ENCODE data around the gene GSTA2. TPM values are rescaled to one million over a fixed set of nuclear protein-coding genes. Genes with fewer than 3 reads are reported as not detected.

Gene GSTA2
- total RNA-seq, 1 experiment from 2014 or later, result not detected

- ATAC-seq (no peak), DNase-seq (ENCODE audit: low read depth, low spot score) (no peak)
- no peaks in the 10 kb centered on the region for H3K4me1 ChIP-seq (ENCODE audit: control insufficient read depth, insufficient read depth, low read length)
- H3K9me3 ChIP-seq (ENCODE audit: control insufficient read depth, insufficient read depth, low read depth, low read length), result no peaks in the 10 kb centered on the region
- no TSS peak for BruUV-seq (replicated peaks)
- ChIA-PET CTCF (no interaction called here), POLR2A (no interaction called here)
- H3K27ac ChIP-seq (ENCODE audit: low read length), result no peak overlapping the region
- in situ Hi-C loops (cut with HindIII; ENCODE audit: low pct_unique_long_range_greater_than_20kb, low sequenced_read_pairs) (no loop called here), intact Hi-C loops (cut with micrococcal nuclease; ENCODE audit: unreplicated experiment) (no loop called here)
- TF ChIP-seq SIN3A (IDR thresholded peaks at IDR 0.05; ENCODE audit: borderline replicate concordance, insufficient read depth, low read depth, low read length) (no peak), TCF7L2 (IDR thresholded peaks at IDR 0.05; ENCODE audit: low read depth, low read length) (no peak), CTCF (IDR thresholded peaks at IDR 0.05) (no peak), POLR2AphosphoS5 (IDR thresholded peaks at IDR 0.05; ENCODE audit: low read depth, low read length) (no peak), REST (IDR thresholded peaks at IDR 0.05; ENCODE audit: insufficient read depth in 1 of 2, low read depth in 2 of 2, low read length in 1 of 2) (no peak)
- no peaks in the 10 kb centered on the region for H3K36me3 ChIP-seq (ENCODE audit: control insufficient read depth, insufficient read depth, low read length)
- H3K4me3 ChIP-seq (ENCODE audit: low read depth in 2 of 2, low read length in 2 of 2), result no peak overlapping the region
- H3K27me3 ChIP-seq (ENCODE audit: control insufficient read depth, insufficient read depth, low read length), result no peaks in the 10 kb centered on the region
These were observed 35.4 kb downstream of the GSTA2 start for GRCh38 chr6:52727908-52728307.

GRCh38 chr6:52726741-52727535 lies 36.3 kb downstream of the GSTA2 start:
- no peak for ATAC-seq
- TF ChIP-seq REST (IDR thresholded peaks at IDR 0.05; ENCODE audit: insufficient read depth in 1 of 2, low read depth in 2 of 2, low read length in 1 of 2) (no peak), SIN3A (IDR thresholded peaks at IDR 0.05; ENCODE audit: borderline replicate concordance, insufficient read depth, low read depth, low read length) (no peak), CTCF (IDR thresholded peaks at IDR 0.05) (no peak), POLR2AphosphoS5 (IDR thresholded peaks at IDR 0.05; ENCODE audit: low read depth, low read length) (no peak), TCF7L2 (IDR thresholded peaks at IDR 0.05; ENCODE audit: low read depth, low read length) (no peak)
- in situ Hi-C loops (cut with HindIII; ENCODE audit: low pct_unique_long_range_greater_than_20kb, low sequenced_read_pairs), result no loop called here
- H3K27ac ChIP-seq (ENCODE audit: low read length), result no peak overlapping the region
- ChIA-PET CTCF (no interaction called here), POLR2A (no interaction called here)
- no TSS peak for BruUV-seq (replicated peaks)
- DNase-seq (ENCODE audit: low read depth, low spot score), result no peak
- no peaks in the 10 kb centered on the region for H3K4me1 ChIP-seq (ENCODE audit: control insufficient read depth, insufficient read depth, low read length)
- no peaks in the 10 kb centered on the region for H3K9me3 ChIP-seq (ENCODE audit: control insufficient read depth, insufficient read depth, low read depth, low read length)
- H3K36me3 ChIP-seq (ENCODE audit: control insufficient read depth, insufficient read depth, low read length), result no peaks in the 10 kb centered on the region
- no peak overlapping the region for H3K4me3 ChIP-seq (ENCODE audit: low read depth in 2 of 2, low read length in 2 of 2)
- intact Hi-C loops (cut with micrococcal nuclease; ENCODE audit: unreplicated experiment), result no loop called here
- no peaks in the 10 kb centered on the region for H3K27me3 ChIP-seq (ENCODE audit: control insufficient read depth, insufficient read depth, low read length)
